ENCODE results near the gene CLPTM1L.
"Not testable (repeated sequence)": the region's sequence is repeated elsewhere in the genome, so short reads cannot be mapped to it uniquely, and the experiment has no call there.

CLPTM1L gene

GRCh38 chr5:1380011-1380817 lies 35.3 kb upstream of the CLPTM1L start:
- DNase-seq = no peak

DNA sequence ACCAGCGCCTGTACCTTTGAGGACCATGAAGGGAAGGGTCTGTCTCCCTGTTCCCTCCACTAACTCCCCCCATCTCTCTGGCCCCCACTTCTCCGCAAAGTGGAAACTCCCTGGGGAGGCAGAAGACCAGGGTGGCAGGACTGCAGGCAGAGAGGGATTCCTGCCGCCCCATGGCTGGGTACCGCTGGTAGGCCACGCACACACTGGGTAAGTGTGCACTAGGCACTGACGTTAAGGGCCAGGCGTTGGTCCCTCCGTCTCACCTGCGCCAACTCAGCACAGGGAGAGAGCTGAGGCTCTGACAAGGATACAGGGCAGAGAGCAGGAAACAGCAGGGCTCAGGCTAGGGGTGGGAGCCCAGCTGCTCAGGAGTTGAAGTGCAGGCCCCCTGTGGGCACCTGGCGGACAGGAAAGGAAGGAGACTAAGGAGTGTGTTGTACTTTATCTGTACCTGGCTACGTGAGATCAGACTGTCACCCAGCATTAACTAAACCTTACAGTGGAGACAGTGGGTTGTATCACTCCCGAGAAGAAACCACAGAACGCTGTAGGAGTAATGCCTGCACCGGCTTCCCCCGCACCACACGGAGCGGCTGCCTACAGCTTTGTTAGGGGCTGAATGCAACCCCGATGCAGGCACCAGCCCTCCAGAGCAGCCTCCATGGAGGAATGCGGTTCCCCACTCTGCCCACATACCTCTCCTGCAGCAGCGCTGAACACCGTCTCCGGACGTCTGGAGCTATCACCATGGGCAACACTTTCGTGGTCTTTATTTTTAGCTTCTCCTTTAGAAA lies 34.2 kb upstream of the CLPTM1L start:
- DNase-seq = no peak

DNA sequence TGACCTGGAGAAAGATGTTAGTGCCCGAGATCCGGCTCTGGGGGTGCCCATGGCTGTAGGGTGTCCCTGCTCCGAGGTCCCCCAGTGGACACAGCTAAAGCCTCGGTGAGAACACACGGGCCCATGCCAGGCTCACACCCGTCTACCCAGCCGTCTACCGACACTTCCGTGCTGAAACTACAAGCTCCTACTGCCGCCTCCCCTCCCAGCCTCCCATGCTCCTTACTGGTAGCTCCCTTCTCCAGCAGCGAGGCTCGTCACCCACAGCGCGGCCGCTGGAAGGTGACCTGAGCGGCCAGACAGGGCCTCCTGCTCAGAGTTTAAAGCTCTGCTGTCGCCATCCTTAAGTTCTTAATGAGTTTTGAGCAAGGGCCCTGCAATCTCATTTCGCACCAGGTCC lies 33.2 kb upstream of the CLPTM1L start:
- no peak for DNase-seq

- DNase-seq = no peak
These were observed 32.1 kb upstream of the CLPTM1L start for GRCh38 chr5:1376981-1377380.

GRCh38 chr5:1375871-1376810 lies 31.2 kb upstream of the CLPTM1L start:
- no peak for DNase-seq

GRCh38 chr5:1374679-1375055 lies 29.8 kb upstream of the CLPTM1L start:
- DNase-seq = peak; percentile 4

- DNase-seq = no peak
These were observed 29.3 kb upstream of the CLPTM1L start for GRCh38 chr5:1374030-1374678.

- DNase-seq = not testable (repeated sequence)
These were observed 27.1 kb upstream of the CLPTM1L start for GRCh38 chr5:1371972-1372342.

DNA sequence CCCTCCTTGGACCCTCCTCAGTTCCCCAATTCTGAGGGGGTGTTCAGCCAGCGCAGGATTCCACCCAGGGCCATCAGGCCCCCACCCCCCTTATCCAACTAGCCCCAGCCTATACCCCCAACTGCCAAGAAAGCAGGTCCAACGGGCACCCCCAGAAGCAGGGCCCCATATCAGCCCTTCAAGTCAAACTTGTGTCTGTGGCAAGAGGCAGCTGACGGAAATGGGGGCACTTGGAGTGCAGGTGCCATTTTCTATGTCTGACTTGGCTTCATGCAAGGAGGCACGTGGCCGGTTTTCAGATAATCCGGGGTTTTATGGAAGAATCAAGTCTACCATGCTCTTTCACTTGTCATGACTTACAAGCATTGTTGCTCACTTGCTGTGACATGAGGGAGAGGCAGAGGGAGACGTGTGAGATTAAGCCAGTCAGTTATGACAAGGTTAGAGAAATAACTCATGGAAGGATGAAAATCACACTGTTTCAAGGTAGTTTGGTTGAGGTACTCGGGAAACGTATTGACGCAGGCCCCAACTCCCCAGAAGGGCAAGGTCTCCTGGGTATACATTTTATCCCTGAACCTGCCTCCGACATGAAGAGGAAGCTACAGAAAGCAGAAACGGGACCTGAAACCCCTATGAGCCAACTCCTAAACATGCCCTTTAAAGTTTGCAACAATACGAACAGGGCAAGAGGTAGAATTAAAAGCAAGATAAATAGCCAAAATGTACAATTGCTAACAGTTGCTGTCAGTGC lies 26.5 kb upstream of the CLPTM1L start:
- DNase-seq = no peak

GRCh38 chr5:1370006-1370405 lies 25.1 kb upstream of the CLPTM1L start:
- DNase-seq = no peak

DNA sequence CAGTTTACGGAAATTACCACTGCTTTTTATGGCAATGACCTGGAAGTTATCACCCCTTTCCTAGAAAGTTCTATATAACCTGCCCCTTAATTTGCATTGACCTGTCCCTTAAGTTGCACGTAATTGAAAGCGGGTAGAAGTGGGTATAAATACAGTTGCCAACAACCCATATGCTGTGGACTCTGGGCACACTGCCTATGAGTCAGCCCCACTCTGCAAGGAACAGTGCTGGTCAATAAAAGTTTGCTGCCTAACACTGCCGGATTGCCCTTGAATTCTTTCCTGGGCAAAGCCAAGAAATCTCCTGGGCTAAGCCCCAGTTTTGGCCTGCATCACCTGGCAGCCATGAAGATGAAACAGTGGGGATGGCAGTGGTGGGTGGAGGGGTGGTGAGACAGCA lies 23.9 kb upstream of the CLPTM1L start:
- no peak for DNase-seq

GRCh38 chr5:1368236-1368635 lies 23.3 kb upstream of the CLPTM1L start:
- no peak for DNase-seq

GRCh38 chr5:1367149-1367548 lies 22.2 kb upstream of the CLPTM1L start:
- no peak for DNase-seq

DNA sequence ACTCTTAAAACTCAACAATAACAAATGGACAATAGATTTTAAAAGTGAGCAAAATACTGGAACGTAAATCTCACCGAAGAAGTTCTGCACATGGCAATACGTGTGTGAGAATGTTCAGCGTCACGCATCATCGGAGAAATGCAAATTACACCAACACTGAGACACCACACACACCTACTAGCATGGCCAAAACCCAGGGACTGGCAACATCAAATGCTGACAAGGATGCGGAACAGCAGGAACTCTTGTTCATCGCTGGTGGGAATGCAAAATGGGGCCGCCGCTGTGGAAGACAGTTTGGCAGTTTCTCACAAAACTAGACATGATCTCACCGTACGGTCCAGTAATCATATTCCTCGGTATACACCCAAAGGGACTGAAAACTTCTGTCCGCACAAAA lies 21.6 kb upstream of the CLPTM1L start:
- DNase-seq = no peak

DNA sequence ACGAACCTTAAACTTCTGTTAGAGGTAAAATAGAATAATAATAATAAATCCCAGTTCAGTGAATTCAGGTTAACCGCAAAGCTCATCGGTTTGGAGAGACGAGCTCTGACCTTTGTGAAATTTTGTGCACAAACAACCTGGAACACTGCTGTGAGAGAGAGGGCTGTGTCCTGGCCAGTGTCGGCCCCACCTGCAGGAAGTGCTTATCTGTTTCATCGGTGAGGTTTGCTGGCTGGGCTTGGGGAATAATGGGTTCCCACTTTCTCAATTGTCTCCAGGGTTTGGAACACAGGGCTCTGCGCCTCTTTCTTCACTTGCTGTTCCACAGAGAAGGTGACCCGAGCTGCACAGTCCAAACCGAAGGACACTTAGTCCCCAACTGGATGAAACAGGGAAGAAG lies 19.3 kb upstream of the CLPTM1L start:
- no peak for DNase-seq

GRCh38 chr5:1363581-1363980 lies 18.7 kb upstream of the CLPTM1L start:
- no peak for DNase-seq

- DNase-seq = no peak
These were observed 18.3 kb upstream of the CLPTM1L start for GRCh38 chr5:1363160-1363559.

DNA sequence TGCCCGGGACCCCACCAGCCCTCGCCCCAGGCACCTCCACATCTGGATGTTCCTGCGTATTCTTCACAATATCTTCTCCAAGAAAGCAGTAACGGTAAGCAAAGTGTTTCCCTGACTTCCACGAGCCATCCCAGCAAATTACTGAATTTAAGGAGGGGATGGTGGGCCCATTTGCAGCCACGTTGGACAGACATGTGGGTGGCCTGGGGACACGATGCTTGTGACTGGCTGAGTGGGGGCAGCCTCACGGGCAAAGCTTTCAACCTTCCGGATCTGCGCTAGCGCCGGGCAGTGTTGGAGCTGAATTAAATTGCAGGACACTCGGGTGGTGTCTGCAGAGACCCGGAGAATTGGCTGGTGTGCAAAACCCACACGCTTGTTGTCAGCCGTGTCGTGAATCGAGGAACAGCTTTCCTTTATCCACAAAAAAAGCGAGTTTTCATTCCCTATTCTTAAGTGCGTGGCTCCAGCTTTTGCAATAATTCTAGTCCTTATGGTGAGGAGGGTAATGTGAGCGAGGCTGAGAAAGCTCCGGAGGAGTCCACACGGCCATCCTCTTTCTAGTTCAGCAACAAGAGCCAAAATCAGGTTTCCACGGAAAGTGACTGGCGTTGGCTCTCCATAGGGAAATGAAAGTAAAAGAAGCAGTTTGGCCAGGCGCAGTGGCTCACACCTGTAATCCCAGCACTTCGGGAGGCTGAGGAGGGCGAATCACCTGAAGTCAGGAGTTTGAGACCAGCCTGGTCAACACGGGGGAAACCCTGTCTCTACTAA lies 17.5 kb upstream of the CLPTM1L start:
- DNase-seq = no peak

DNA sequence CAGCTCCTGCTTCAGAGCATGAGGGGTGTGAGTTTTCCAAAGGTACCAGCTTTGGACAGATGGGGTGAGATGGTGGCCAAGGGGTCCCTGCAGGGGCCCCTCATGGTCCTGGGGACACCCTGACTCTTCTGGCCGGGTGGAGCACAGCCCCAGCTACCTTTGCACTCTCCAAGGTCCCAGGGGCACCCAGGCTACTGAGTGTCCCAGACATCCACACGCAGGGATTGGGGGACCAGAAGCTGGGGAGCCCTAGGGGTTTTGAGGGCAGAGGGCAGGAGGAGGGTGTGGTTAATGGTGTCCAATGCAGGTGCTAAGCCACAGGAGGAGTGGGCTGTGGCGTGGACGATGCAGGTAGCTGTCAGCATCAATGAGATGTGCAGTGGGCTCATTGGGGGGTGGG lies 16.0 kb upstream of the CLPTM1L start:
- DNase-seq = no peak

DNA sequence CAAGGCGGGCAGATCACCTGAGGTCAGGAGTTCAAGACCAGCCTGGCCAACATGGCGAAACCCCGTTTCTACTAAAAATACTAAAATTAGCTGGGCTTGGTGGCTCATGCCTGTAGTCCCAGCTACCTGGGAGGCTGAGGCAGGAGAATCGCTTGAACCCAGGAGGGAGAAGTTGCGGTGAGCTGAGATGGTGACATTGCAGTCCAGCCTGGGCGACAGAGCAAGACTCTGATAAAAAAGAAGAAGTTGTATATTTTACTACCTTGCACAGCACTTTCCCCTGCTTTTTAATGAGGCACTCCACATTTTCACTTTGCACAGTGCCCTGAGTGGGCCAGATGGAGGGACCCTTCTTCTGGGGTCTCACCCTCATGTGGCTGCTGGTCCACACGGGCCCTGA lies 15.5 kb upstream of the CLPTM1L start:
- not testable (repeated sequence) for DNase-seq

DNA sequence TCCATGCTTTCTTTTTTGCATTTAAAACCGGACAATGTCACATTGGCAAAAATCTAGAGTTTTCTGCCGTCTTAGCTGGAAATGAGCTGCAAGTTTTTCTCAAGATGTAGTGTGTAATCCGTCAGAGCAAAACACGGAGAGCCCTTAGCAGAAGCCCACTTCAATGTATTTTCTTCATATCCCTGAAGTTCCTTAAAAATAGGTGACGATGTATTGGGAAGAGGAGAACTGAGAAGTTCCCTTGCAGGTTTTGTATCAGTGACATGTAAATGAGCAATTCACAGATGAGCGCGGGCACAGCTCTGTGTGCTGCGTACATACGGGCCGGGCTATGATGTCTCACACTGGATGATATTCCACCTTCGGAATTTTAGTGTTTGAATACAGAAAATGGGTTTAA lies 14.8 kb upstream of the CLPTM1L start:
- no peak for DNase-seq

Data from HCEC 1CT (cell line).